ENCODE results near the gene SH3RF3. TPM values are rescaled to one million over a fixed set of nuclear protein-coding genes. Genes with fewer than 3 reads are reported as not detected.

Gene SH3RF3
- total and polyA plus RNA-seq, 10 of the 15 experiments (the other 5 are each of a cell fraction or from before 2014, with no cell fraction given): 0.08 to 8.8 (median 2.3) TPM

- WGBS (ENCODE audit: insufficient coverage, insufficient replicate concordance, low lambda C conversion rate, missing lambda C conversion rate): 34% methylated on average over 8 of the region's 8 CpGs
- no peak overlapping the region for H3K9ac ChIP-seq (ENCODE audit: control insufficient read depth, insufficient read depth, low read length)
- ATAC-seq: no peak
- no peak for TF ChIP-seq ZNF217 (IDR thresholded peaks at IDR 0.05)
- H3K27ac ChIP-seq (ENCODE audit: control insufficient read depth, insufficient read depth): no peak overlapping the region
- no TSS peak for BruUV-seq (replicated peaks)
- no peaks in the 10 kb centered on the region for H4K20me1 ChIP-seq (ENCODE audit: control insufficient read depth, insufficient read depth)
- RAD21 ChIA-PET (ENCODE audit: unreplicated experiment): no interaction called here
- intact Hi-C loops (cut with micrococcal nuclease; ENCODE audit: unreplicated experiment) (no loop called here), in situ Hi-C loops (cut with MboI) (no loop called here)
- H3K9me3 ChIP-seq (replicated peaks; ENCODE audit: control insufficient read depth, insufficient read depth, low read length): no peaks in the 10 kb centered on the region; the same call in 2 of the 3 replicates
- SMC1A ChIA-PET (ENCODE audit: uncharacterized antibody, unreplicated experiment): no interaction called here
- H3K79me2 ChIP-seq (ENCODE audit: control insufficient read depth, insufficient read depth, low read length): no peaks in the 10 kb centered on the region
- no peaks in the 10 kb centered on the region for H3K4me1 ChIP-seq (ENCODE audit: control insufficient read depth, insufficient read depth, low read length)
- H3K36me3 ChIP-seq (ENCODE audit: control insufficient read depth in 2 of 2, insufficient read depth in 2 of 2, low read length in 1 of 2): no peaks in the 10 kb centered on the region
- peaks cover 0 to 2% of the 10 kb centered on the region in 2 experiments; a peak in 2 of 4 replicates for H3K27me3 ChIP-seq (replicated peaks in 1 of 2; ENCODE audit: control insufficient read depth in 2 of 2, insufficient read depth in 2 of 2, low read length in 1 of 2)
- H3K4me2 ChIP-seq (ENCODE audit: control insufficient read depth, insufficient read depth): no peak overlapping the region
- H3K4me3 ChIP-seq: no peak overlapping the region
- no peak for DNase-seq (ENCODE audit: low read depth, low spot score)
- no peak for FAIRE-seq
- CTCF ChIA-PET: interaction anchor here (0.5 to 1.2 kb wide), 2 partner anchors 12 to 152 kb away, joined by 3 read pairs; no protein-coding TSS in a partner anchor
- POLR2A ChIA-PET: no interaction called here
- no peak overlapping the region for H2AFZ ChIP-seq (ENCODE audit: control insufficient read depth, low read depth, low read length)
Measured at GRCh38 chr2:109081374-109081773, 47.6 kb upstream of the SH3RF3 start.

GRCh38 chr2:109083771-109084170, 45.2 kb upstream of the SH3RF3 start:
- no TSS peak for BruUV-seq (replicated peaks)
- ATAC-seq (no peak), DNase-seq (ENCODE audit: low read depth, low spot score) (no peak), FAIRE-seq (no peak)
- in situ Hi-C loops (cut with MboI) (no loop called here), intact Hi-C loops (cut with micrococcal nuclease; ENCODE audit: unreplicated experiment) (no loop called here)
- Histone ChIP-seq H3K9me3 (replicated peaks; ENCODE audit: control insufficient read depth, insufficient read depth, low read length) (no peaks in the 10 kb centered on the region; the same call in 2 of the 3 replicates), H3K4me1 (ENCODE audit: control insufficient read depth, insufficient read depth, low read length) (no peaks in the 10 kb centered on the region), H3K36me3 (ENCODE audit: control insufficient read depth in 2 of 2, insufficient read depth in 2 of 2, low read length in 1 of 2) (no peaks in the 10 kb centered on the region), H3K27me3 (replicated peaks in 1 of 2; ENCODE audit: control insufficient read depth in 2 of 2, insufficient read depth in 2 of 2, low read length in 1 of 2) (peaks cover 0 to 2% of the 10 kb centered on the region in 2 experiments; a peak in 2 of 4 replicates), H4K20me1 (ENCODE audit: control insufficient read depth, insufficient read depth) (no peaks in the 10 kb centered on the region), H3K27ac (ENCODE audit: control insufficient read depth, insufficient read depth) (no peak overlapping the region), H3K9ac (ENCODE audit: control insufficient read depth, insufficient read depth, low read length) (no peak overlapping the region), H2AFZ (ENCODE audit: control insufficient read depth, low read depth, low read length) (no peak overlapping the region), H3K4me2 (ENCODE audit: control insufficient read depth, insufficient read depth) (no peak overlapping the region), H3K4me3 (no peak overlapping the region), H3K79me2 (ENCODE audit: control insufficient read depth, insufficient read depth, low read length) (no peaks in the 10 kb centered on the region)
- RAD21 ChIA-PET (ENCODE audit: unreplicated experiment): no interaction called here
- SMC1A ChIA-PET (ENCODE audit: uncharacterized antibody, unreplicated experiment): interaction anchor here (0.7 kb wide), 1 partner anchor 52 kb away, joined by 6 read pairs; no protein-coding TSS in a partner anchor
- TF ChIP-seq ATF3 (IDR thresholded peaks at IDR 0.05; ENCODE audit: borderline replicate concordance, extremely low read depth, low read depth, low read length) (no peak), CHD1 (IDR thresholded peaks at IDR 0.05; ENCODE audit: low read depth, low read length) (no peak), FOXK2 (IDR thresholded peaks at IDR 0.05) (no peak), EP300 (IDR thresholded peaks at IDR 0.05; ENCODE audit: borderline replicate concordance in 1 of 2, control insufficient read depth in 1 of 2, low read depth in 2 of 2, low read length in 2 of 2) (no peak), TBL1XR1 (IDR thresholded peaks at IDR 0.05; ENCODE audit: low read depth, low read length) (no peak), MAX (IDR thresholded peaks at IDR 0.05; ENCODE audit: low read depth, low read length) (no peak), NKRF (conservative IDR thresholded peaks at IDR 0.05) (no peak), SPI1 (IDR thresholded peaks at IDR 0.05; ENCODE audit: borderline replicate concordance, insufficient read depth, low read depth, low read length) (no peak)
- POLR2A ChIA-PET: no interaction called here
- CTCF ChIA-PET: no interaction called here
- 8% methylated on average over 4 of the region's 4 CpGs for WGBS (ENCODE audit: insufficient coverage, insufficient replicate concordance, low lambda C conversion rate, missing lambda C conversion rate)

Data from GM12878 (cell line).